ENCODE results near the gene NDOR1.

The NDOR1 gene

DNA sequence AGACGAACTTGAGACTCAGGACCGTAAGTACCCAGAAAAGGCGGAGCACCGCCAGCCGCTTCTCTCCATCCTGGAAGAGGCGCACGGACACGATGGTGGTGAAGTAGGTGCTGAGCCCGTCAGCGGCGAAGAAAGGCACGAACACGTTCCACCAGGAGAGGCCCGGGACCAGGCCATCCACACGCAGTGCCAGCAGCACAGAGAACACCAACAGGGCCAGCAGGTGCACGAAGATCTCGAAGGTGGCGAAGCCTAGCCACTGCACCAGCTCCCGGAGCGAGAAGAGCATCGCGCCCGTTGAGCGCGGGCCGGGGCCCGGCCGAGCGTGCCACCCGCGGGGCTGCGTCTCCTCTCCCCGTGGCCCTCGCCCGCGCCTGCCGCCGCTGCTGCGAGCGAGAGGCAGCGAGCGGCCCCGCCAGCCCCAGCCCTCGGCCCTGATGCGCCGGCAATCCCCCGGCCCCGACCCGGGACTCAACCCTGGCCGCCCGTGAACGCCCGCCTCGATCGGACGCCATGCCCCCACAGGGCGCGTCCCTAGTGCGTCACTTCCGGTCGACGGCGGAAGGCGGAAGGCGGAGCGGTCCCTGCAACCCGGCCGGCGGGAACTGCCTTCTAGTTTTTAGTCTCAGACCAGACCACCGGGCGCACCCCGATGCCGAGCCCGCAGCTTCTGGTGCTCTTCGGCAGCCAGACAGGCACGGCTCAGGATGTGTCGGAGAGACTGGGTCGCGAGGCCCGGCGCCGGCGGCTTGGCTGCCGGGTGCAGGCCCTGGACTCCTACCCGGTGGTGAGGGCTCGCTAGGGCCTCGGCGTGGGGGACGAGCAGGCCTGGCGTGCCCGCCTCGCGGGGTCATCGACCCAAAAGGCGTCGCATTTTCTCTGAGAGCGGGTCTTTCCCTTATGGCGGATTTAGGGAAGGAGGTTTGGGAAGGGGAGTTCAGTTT lies at the start of gene NDOR1, which contains the start of gene TMEM203:
NDOR1 (plus strand) TSS at position 575 of the 944 bp plus-strand sequence; CDS start at position 653, 78 bp downstream.
TMEM203 (minus strand) TSS at position 523 of the 944 bp plus-strand sequence; CDS start at position 289, 234 bp downstream.
- peak; percentile 89 for DNase-seq

GRCh38 chr9:137156567-137157375 lies 48.7 kb upstream of the NDOR1 start:
- no peak for DNase-seq

DNA sequence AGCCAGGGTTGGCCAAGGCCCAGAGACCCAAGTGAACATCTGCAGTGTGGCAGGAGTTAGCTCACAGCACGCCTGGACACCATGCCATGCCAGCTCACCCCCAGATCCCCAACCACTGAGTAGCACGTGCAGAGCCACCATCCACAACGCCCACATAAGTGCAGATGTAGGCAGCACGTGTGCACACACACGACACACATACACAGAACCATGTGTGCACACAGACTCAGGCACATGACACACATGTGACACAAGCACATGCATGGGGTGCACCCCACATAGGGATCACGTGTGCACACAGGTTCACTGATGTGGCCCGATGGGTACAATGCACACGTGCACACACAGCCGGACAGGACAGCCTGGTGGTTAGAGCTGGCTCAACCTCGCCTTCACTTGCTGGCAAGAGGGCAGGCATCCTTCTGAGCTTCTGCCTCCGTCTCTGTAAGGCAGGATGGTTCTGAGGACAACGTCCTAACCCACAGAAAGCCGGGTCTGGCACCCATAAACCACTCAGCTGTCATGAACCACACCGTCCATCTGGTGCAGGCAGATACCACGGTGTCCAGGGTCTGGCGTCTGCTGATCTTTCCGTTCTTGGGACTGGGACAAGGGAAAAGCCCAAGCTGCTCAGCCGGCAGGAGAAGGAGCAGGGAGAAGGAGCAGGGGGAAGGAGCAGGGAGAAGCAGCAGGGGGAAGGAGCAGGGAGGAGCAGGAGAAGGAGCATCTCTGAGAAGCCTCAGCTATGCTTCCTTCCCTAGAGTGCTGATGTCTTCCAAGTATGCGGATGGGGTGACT lies 47.7 kb upstream of the NDOR1 start:
- no peak for DNase-seq

DNA sequence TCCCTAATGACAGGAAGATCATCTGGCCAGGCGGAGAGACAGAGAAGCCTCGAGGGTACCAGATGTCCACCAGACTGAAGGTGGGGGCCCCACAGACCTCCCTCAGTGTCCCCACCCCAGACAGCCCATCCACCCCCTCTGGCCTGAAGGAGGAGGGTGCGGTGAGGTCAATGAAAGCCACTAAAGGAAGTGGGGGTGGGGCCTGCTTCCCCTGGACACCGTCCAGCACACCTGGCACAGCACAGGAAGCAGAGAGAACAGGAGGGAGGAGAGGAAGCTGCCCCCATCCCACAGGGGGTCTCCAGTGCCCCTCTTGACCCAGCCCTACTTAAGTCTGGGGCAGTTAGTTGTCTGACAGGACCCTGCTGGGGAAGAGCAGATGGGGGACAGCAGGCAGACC lies 46.9 kb upstream of the NDOR1 start:
- DNase-seq: no peak

DNA sequence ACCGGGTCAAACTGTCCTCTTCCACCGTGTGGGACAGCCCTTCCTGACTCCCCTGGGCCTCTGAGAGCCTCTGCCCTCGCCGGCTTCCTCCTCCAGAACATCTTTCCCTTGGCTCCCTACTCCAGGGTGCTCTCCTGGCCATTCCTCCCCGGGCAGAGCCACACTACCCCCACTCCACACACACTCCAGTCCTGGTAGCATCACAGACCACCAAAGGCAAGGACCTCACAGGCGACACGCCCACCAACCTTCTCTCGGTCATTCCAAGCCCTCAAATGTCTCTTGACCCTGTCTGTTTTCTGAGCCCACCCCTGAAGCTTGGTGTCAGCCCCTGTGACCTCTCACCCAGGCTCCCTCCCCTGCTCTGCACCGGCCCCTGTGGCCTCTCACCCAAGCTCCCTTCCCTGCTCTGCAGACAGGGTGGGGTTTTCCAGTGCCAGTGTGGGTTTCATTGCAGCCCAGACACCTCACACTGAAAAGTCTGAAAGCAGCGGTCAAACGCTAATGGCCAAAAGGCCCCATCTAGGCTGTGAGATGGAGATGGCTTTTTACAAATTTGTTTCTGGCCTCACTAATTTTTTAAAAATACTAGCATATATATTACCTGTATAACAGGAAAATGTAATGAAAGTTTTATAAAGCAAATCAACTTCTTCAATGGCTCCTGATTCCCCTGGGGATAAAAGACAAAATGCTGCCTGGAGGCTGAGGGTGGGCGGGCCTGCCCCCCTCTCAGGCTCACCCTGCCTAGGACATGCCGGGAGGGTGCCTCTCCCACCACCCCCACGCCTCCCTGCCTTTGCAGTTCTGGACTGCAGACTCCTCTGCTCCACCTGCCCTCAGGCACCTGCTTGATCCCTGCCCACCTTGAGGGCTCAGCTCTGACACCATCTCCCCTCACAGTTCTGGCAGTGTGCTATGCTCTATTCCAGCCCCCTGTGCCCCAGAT lies 46.1 kb upstream of the NDOR1 start:
- no peak for DNase-seq

- no peak for DNase-seq
Observed at GRCh38 chr9:137160054-137160425, 45.5 kb upstream of the NDOR1 start.

GRCh38 chr9:137160716-137161557 lies 44.6 kb upstream of the NDOR1 start:
- DNase-seq: peak; percentile 99

- DNase-seq: peak; percentile 52
Observed at GRCh38 chr9:137161558-137162486, 43.7 kb upstream of the NDOR1 start.

DNA sequence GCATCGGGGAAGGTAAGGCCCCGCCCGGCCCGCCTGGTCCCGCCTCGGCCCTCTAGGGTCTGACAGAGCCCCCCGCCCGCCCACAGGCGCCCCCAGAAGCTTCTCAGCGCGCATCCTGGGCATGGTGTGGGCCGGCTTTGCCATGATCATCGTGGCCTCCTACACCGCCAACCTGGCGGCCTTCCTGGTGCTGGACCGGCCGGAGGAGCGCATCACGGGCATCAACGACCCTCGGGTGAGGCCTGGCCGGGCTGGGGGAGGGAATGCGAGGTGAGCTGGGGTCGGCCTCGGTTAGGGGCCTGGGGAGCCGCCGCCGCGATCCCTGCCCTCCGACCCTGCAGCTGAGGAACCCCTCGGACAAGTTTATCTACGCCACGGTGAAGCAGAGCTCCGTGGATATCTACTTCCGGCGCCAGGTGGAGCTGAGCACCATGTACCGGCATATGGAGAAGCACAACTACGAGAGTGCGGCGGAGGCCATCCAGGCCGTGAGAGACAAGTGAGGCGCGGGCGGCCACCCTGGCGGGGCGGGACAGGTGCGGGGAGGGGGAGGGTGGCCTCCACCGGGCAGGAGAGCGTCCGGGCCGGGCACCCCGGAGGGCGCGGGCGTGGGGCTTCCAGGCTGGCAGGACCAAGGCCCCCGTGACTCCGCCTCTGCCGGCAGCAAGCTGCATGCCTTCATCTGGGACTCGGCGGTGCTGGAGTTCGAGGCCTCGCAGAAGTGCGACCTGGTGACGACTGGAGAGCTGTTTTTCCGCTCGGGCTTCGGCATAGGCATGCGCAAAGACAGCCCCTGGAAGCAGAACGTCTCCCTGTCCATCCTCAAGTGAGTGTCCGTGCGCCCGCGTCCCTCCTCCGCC lies 42.8 kb upstream of the NDOR1 start:
- DNase-seq: peak; percentile 60

GRCh38 chr9:137163365-137163715 lies 42.2 kb upstream of the NDOR1 start:
- DNase-seq: no peak

DNA sequence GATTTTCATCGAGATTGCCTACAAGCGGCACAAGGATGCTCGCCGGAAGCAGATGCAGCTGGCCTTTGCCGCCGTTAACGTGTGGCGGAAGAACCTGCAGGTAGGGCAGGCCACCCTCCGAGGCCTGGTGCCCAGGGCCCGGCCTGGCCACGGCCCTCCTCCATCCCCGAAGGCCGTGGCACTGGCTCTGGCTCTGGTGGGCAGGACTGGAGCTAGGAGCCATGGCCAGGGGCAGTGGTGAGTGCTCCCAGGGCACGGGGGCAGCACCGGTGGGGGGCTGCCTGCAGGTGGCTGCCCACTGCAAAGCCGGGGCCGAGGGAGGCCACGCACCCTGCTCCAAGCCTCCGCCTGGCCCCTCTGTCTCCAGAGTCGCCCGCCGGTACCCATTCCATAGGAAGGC lies 41.7 kb upstream of the NDOR1 start:
- no peak for DNase-seq

DNA sequence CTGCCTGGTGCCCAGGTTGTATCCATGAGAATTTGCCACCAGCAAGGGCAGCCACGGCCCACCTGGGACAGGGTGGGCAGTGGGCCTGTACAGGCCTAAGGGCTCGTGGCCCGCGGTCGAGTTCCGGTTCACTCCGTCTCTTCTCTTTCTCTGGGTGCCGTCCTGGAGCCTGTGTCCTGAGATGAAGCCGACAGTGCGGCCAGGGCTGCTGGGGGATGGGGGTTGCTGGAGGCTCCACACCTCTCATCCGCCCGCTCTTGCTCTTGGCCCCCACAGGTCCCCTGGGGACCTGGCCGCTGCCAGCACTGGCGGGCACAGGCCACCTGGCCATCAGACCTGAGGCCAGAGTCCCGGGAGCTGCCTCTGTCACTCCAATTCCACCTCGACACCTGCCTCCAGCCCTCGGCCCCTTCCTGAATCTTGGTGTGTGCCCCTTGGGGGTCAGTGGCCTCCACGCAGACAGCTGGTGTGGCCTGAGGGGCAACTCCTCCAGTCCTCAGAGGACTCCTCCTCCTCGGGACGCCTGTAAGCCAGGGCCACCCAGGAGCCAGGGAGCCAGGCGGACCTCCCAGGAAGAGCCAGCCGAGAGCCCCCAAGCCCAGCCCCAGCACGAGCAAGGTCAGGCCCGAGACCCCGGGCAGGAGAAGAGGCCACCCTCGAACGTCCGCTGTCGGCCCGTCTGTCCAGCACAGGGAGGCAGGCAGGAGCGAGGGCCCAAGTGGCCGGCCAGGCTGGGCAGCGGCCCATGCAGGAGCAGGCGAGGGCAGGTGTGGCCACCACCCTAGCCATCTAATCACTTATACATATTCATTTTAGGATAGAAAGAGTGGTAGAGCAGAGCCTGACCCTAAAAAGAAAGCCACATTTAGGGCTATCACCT lies 40.9 kb upstream of the NDOR1 start:
- no peak for DNase-seq

DNA sequence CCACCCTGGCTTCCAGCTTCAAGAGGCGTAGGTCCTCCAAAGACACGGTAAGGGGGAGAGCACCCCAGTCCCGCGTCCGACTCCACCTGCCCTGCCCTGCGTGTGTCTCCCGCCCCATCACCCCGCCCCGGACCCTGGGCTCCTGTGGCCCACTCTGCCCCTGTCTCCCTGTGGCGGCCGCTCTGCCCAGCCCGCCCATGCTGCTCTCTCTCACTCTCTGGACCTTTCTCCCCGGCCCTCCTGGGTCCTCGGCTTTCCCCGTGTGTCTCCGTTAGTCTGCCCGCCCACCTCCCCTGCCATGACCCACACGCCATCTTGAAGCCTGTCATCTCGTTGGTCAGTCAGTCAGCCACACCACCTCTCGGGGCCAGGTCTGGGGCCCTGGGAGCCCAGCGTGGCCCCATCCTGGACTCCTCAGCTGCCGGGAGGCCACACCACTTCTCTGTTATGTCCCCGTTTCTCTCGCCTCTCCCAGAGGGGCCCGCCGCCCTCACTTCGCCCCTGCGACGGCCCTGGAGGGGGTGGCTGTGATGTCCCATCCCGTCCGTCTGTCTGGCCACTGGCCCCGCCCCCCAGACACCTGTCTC lies 40.2 kb upstream of the NDOR1 start:
- no peak for DNase-seq

GRCh38 chr9:137166380-137167229 lies 38.9 kb upstream of the NDOR1 start:
- DNase-seq: no peak

- DNase-seq: peak; percentile 40
Observed at GRCh38 chr9:137167277-137167746, 38.2 kb upstream of the NDOR1 start.

Data from NCI-H2171 treated with DMSO at 0.1 percent for 48 hours (cell line).